Hepatocyte (in vitro differentiated cells): ENCODE results near the gene GZF1.

Source experiments
- CTCF ChIP-seq: fragments of 200-600 bp; sonication (generic); IDR thresholded peaks from 2 replicates; pipeline ENCODE4 v1.5.1; 2016; ENCODE audit warnings: antibody characterized with exemption, mild to moderate bottlenecking; ENCODE audit not compliant: poor library complexity
- EZH2 ChIP-seq: fragments of 200-600 bp; sonication (generic); IDR thresholded peaks from 2 replicates; pipeline ENCODE4 v1.6.1; 2016; ENCODE audit warnings: antibody characterized with exemption, mild to moderate bottlenecking, borderline replicate concordance

- no peak for TF ChIP-seq CTCF
- no peak for TF ChIP-seq EZH2
Measured at GRCh38 chr20:23358923-23359593, 2.9 kb upstream of the GZF1 start.
